Epithelial cell of proximal tubule (primary cell): ENCODE data around the gene NUP133. TPM values are rescaled to one million over a fixed set of nuclear protein-coding genes. Genes with fewer than 3 reads are reported as not detected.
"Not testable (repeated sequence)": the region's sequence is repeated elsewhere in the genome, so short reads cannot be mapped to it uniquely, and the experiment has no call there.

ENCODE experiments used
- DNase-seq: peaks from one replicate; pipeline ENCODE4 v3.0.0-alpha.2; 2011; ENCODE audit warnings: low read depth
- H3K4me3 ChIP-seq: 2 replicates; pipeline ENCODE4 v1.5.1; 2011; ENCODE audit warnings: low read depth, mild to moderate bottlenecking, low read length
- total RNA-seq: library from RNA; depleted of rRNA; stranded (reverse); fragments of >200 nt; gene quantifications from 2 replicates; pipeline ENCODE4 v1.2.3, GENCODE V29; 2015
- TF ChIP-seq, protein P1 (sequence below): conservative IDR thresholded peaks from 2 replicates; pipeline ENCODE4 v1.5.1; 2012; ENCODE audit warnings: low read depth, mild to moderate bottlenecking, low read length

The NUP133 gene
- total RNA-seq, 1 donor from 2014 or later: 41.1 TPM

DNA sequence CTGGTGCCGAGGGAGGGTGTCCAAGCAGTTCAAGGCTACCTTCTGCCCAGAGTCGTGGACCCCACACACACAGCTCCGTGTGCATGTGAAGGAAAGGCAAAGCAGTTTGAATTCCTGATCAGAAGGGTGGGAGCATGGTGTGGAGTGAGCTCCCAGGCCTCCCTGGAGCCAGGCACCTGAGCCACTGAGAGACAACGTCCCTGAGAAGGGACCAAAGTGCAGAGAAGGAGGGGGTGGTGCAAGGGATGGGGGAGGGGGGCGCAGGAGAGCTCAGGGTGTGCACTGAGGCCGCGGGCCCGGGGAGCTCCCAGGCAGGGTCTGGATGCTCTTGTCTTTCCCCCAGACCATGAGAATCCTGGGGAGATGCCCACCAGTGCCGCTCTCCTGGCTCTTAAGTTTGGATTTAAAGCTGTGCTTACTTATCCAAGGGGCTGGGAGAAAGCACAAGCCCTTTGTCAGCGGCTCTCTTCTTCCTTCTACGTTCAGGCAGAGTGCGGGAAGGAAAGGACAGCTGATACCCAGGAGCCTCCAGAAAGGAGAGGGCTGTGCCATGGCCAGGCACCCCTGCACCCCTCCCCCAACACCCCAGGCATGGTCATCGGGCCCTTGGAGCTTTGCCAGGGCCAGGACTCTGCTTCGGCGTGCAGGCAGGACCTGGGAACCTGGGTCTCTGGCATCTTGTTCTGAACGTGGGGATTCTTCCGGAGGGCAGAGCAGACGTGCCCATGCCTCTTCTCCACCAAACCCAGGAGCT is 98.3 kb downstream of the NUP133 start:
- TF ChIP-seq, protein P1, sequence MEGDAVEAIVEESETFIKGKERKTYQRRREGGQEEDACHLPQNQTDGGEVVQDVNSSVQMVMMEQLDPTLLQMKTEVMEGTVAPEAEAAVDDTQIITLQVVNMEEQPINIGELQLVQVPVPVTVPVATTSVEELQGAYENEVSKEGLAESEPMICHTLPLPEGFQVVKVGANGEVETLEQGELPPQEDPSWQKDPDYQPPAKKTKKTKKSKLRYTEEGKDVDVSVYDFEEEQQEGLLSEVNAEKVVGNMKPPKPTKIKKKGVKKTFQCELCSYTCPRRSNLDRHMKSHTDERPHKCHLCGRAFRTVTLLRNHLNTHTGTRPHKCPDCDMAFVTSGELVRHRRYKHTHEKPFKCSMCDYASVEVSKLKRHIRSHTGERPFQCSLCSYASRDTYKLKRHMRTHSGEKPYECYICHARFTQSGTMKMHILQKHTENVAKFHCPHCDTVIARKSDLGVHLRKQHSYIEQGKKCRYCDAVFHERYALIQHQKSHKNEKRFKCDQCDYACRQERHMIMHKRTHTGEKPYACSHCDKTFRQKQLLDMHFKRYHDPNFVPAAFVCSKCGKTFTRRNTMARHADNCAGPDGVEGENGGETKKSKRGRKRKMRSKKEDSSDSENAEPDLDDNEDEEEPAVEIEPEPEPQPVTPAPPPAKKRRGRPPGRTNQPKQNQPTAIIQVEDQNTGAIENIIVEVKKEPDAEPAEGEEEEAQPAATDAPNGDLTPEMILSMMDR: no peak
- no peak overlapping the region for H3K4me3 ChIP-seq
- DNase-seq: no peak

DNA sequence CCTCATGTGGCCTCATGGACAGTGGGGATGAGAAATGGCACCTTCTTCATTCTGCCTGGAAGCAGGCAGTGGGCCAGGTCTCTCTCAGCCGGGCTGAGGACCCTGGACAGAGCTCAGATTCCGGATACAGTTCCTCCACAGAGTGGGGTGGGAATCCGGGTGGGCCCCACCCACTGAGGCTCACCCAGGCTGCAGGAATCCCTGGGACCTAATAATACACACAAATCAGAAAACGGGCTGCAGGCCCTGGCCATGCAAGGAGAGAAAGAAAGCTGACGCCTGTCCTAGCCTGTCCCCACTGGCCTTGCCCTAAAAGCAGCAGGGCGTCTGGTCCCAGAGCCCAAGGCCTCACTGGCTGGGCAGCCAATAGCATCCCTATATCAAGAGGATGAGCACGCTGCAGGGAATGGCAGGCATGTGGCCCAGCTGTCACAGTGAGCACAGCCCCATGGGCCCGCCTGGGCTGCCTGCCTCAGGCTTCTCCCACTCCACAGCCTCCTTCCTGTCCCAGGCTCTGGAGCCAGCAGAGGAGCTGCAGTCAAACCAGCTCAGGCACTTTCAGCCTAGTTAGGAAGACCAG is 99.6 kb downstream of the NUP133 start:
- H3K4me3 ChIP-seq: no peak overlapping the region
- DNase-seq: no peak

DNA sequence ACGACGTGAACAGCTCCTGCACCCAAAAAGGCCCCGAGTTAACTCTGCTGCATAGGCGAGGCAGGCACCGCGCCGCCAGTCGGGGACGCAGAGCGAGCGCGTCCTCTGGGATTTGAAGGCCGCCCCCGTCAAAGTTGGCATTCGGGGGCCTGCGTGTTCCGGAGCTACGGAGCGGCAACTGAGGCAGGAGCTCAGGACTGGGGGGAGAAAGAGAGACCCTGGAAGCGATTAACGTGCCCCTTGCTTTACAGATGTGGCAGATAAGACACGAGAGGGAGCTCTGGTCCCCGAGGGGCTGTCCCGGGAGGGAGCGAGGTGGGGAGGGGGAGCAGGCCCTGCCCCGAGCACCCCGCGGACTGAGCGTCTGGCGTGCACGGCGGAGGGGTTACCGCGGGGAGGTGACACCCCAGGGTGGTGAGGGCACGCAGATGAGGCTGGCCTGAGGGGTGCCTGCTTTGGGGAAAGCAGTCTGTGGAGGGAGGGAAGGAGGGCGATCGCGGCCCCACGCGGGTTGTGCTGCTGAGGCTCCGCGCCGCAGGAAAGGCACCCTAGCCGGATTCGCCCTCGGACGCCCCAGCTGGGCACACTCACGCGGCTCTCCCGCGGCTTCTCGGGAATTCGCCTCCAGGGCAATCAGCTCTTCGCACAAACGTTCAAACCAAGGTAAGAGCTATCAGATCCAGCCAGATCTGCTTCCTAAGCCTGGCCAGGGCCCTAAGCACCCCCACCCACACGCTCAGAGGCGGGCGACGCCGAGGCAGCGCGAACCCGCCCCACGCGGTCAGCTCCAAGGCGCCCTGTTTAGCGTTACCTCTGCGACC is 100.7 kb downstream of the NUP133 start:
- H3K4me3 ChIP-seq: no peak overlapping the region

More for the DNA sequence above, 99.6 kb downstream of the NUP133 start:
- TF ChIP-seq, protein P1: no peak

DNA sequence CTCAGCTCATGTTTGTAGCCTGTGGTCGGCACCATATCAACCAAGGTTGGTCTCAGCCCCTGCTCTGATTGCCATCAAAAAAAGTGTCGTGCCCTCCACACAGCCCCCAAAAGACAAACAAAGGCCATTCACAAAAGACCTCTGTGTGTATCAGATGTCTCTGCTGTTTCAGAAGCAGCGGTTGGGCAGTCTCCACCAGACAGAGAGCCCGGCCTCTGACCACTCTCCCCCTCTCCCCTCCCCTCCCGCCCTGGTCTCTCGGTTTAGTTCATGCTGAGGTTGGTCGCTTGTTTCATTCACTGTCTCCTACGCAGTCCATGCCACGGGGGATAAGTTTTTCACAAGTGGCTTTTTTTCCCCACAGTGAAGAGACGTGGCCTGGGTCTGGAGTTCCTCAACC is 101.3 kb downstream of the NUP133 start:
- TF ChIP-seq, protein P1: no peak
- H3K4me3 ChIP-seq: no peak overlapping the region
- DNase-seq: no peak

More for the DNA sequence above, 100.7 kb downstream of the NUP133 start:
- DNase-seq: no peak
- TF ChIP-seq, protein P1: no peak

DNA sequence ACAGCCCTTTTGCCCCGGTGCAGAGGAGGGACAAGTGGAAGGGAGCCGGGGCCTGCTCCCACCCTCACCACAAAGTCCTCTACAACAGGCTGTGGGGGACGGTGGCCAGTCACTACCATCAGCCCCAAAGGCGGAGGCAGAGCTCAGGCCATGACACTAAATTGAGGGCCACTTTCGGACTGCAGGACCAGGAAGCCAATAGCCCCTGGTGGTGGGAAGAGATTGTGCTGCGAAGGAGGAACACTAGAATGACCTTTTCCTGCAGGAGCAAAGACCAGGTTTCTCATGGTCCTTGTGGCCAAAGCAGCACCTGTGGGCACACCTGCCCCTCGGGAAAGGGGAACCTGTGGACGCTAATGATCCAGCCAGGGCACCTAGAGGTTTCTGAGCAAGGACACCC is 104.6 kb downstream of the NUP133 start:
- TF ChIP-seq, protein P1: no peak
- DNase-seq: no peak
- H3K4me3 ChIP-seq: no peak overlapping the region

DNA sequence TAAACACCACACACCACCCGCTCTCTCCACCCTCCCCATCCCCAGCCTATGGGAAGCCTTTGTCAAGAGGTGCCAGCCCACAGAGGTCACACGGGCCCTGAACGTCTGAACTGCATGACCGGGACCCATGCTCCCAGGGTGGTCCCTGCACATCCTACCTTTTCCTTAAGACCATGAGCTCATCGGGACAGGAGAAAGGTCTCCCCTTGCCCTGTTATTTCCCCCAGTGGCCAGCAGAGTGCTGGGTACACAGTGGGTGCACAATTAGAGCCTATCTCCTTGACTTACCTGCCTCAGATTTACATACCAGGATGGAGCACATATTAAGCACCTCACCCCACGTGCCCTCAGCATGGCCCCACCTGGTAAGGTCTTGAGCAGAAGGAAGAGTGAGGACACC is 105.1 kb downstream of the NUP133 start:
- TF ChIP-seq, protein P1: no peak
- no peak overlapping the region for H3K4me3 ChIP-seq
- no peak for DNase-seq

DNA sequence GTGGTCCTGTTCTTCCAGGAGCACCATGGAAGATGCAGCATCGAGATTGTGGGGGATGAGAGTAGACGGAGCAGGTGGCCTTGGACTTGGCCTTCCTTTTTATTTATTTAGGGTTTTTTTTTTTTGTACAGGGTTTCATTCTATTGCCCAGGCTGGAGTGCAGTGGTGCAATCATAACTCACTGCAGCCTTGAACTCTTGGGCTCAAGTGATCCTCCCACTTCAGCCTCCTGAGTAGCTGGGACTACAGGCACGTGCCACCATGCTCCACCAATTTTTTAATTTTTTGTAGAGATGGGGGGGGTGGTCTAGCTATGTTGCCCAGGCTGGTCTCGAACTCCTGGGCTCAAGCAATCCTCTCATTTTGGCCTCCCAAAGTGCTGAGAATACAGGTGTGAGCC is 105.8 kb downstream of the NUP133 start:
- not testable (repeated sequence) for DNase-seq, H3K4me3 ChIP-seq
